Suprapubic skin (tissue), 4 donors: ENCODE measurements around the gene CELF4. TPM values are rescaled to one million over a fixed set of nuclear protein-coding genes. Genes with fewer than 3 reads are reported as not detected.

ENCODE experiments used
- DNase-seq, 2 donors: peaks; one replicate each; pipeline ENCODE4 v3.0.0-alpha.2; 2019; ENCODE audit warnings: low spot score in 2 of 2
- H3K27ac ChIP-seq: fragments of 200-600 bp; sonication (generic); one replicate; pipeline ENCODE4 v1.5.1; 2019
- H3K27me3 ChIP-seq: fragments of 200-600 bp; sonication (generic); one replicate; pipeline ENCODE4 v1.5.1; 2019
- H3K36me3 ChIP-seq: fragments of 200-600 bp; sonication (generic); one replicate; pipeline ENCODE4 v1.5.1; 2019
- H3K4me1 ChIP-seq: fragments of 200-600 bp; sonication (generic); one replicate; pipeline ENCODE4 v1.5.1; 2019
- H3K4me3 ChIP-seq: fragments of 200-600 bp; sonication (generic); one replicate; pipeline ENCODE4 v1.5.1; 2019; ENCODE audit warnings: mild to moderate bottlenecking
- H3K9me3 ChIP-seq: fragments of 200-600 bp; sonication (generic); one replicate; pipeline ENCODE4 v1.5.1; 2019
- CTCF ChIP-seq, 2 donors: fragments of 200-600 bp in 1 of 2; fragments of 450-650 bp in 1 of 2; sonication (generic) in 1 of 2; IDR thresholded peaks; one replicate each; pipeline ENCODE4 v1.5.1; 2016 to 2019; ENCODE audit warnings: antibody characterized with exemption in 2 of 2, mild to moderate bottlenecking in 1 of 2, moderate library complexity in 1 of 2
- EP300 ChIP-seq: sonication (generic); formaldehyde crosslinking; IDR thresholded peaks from one replicate; pipeline ENCODE4 v1.6.1; 2017; ENCODE audit warnings: antibody characterized with exemption
- POLR2A ChIP-seq, 2 donors: fragments of 450-650 bp; IDR thresholded peaks; one replicate each; pipeline ENCODE4 v1.6.1; 2017; ENCODE audit warnings: antibody characterized with exemption in 2 of 2, mild to moderate bottlenecking in 2 of 2, moderate library complexity in 2 of 2
- POLR2AphosphoS5 ChIP-seq, 3 donors: sonication (generic); formaldehyde crosslinking; IDR thresholded peaks; one replicate each; pipeline ENCODE4 v1.6.1; 2017; ENCODE audit warnings: antibody characterized with exemption in 3 of 3
- WGBS: methylation state at CpG from one replicate; pipeline ENCODE4 v1.1.5; 2018; 5-methylcytosine and 5-hydroxymethylcytosine counted together
- total RNA-seq, 4 donors: library from RNA; depleted of rRNA; stranded (reverse); fragments of >200 nt; gene quantifications; one replicate each; pipeline ENCODE4 v1.1.0, GENCODE V29; 2016

The CELF4 gene
- total RNA-seq, 4 donors from 2014 or later: not detected

GRCh38 chr18:37509600-37509999 is 56.0 kb downstream of the CELF4 start:
- H3K27me3 ChIP-seq: peaks cover 8% of the 10 kb centered on the region
- TF ChIP-seq POLR2AphosphoS5 (IDR thresholded peaks at IDR 0.05): no peak
- TF ChIP-seq CTCF (IDR thresholded peaks at IDR 0.05): no peak
- no peak for TF ChIP-seq POLR2A (IDR thresholded peaks at IDR 0.05)
- TF ChIP-seq EP300: no peak
- no peaks in the 10 kb centered on the region for H3K36me3 ChIP-seq
- DNase-seq: no peak
- H3K4me3 ChIP-seq: no peak overlapping the region
- no peak overlapping the region for H3K27ac ChIP-seq
- no peaks in the 10 kb centered on the region for H3K9me3 ChIP-seq
- 92% methylated on average over 1 of the region's 1 CpG for WGBS
- no peaks in the 10 kb centered on the region for H3K4me1 ChIP-seq

GRCh38 chr18:37508207-37508606 is 57.4 kb downstream of the CELF4 start:
- Histone ChIP-seq H3K4me3 (no peak overlapping the region), H3K27ac (no peak overlapping the region), H3K36me3 (no peaks in the 10 kb centered on the region), H3K9me3 (no peaks in the 10 kb centered on the region), H3K27me3 (peaks cover 9% of the 10 kb centered on the region), H3K4me1 (no peaks in the 10 kb centered on the region)
- 60% methylated on average over 3 of the region's 3 CpGs for WGBS
- no peak for DNase-seq
- no peak for TF ChIP-seq POLR2A (IDR thresholded peaks at IDR 0.05)
- no peak for TF ChIP-seq CTCF (IDR thresholded peaks at IDR 0.05)
- TF ChIP-seq POLR2AphosphoS5 (IDR thresholded peaks at IDR 0.05): no peak
- no peak for TF ChIP-seq EP300

GRCh38 chr18:37507239-37507638 is 58.4 kb downstream of the CELF4 start:
- H3K36me3 ChIP-seq: no peaks in the 10 kb centered on the region
- DNase-seq: no peak
- H3K27ac ChIP-seq: no peak overlapping the region
- TF ChIP-seq CTCF (IDR thresholded peaks at IDR 0.05) (no peak), POLR2AphosphoS5 (IDR thresholded peaks at IDR 0.05) (no peak)
- H3K4me3 ChIP-seq: no peak overlapping the region
- no peaks in the 10 kb centered on the region for H3K4me1 ChIP-seq
- H3K9me3 ChIP-seq: no peaks in the 10 kb centered on the region
- 42% methylated on average over 2 of the region's 2 CpGs for WGBS
- peaks cover 14% of the 10 kb centered on the region for H3K27me3 ChIP-seq

GRCh38 chr18:37506001-37506400 is 59.6 kb downstream of the CELF4 start:
- H3K9me3 ChIP-seq: no peaks in the 10 kb centered on the region
- H3K4me3 ChIP-seq: no peak overlapping the region
- peaks cover 13% of the 10 kb centered on the region for H3K27me3 ChIP-seq
- H3K36me3 ChIP-seq: no peaks in the 10 kb centered on the region
- H3K27ac ChIP-seq: no peak overlapping the region
- TF ChIP-seq POLR2A (IDR thresholded peaks at IDR 0.05): no peak
- no peak for TF ChIP-seq CTCF (IDR thresholded peaks at IDR 0.05)
- TF ChIP-seq POLR2AphosphoS5 (IDR thresholded peaks at IDR 0.05): no peak
- TF ChIP-seq EP300: no peak
- H3K4me1 ChIP-seq: no peaks in the 10 kb centered on the region
- 81% methylated on average over 9 of the region's 9 CpGs for WGBS
- DNase-seq: no peak

GRCh38 chr18:37505321-37505720 is 60.3 kb downstream of the CELF4 start:
- TF ChIP-seq POLR2AphosphoS5 (IDR thresholded peaks at IDR 0.05) (no peak), POLR2A (IDR thresholded peaks at IDR 0.05) (no peak), EP300 (no peak), CTCF (IDR thresholded peaks at IDR 0.05) (no peak)
- Histone ChIP-seq H3K36me3 (no peaks in the 10 kb centered on the region), H3K27me3 (peaks cover 13% of the 10 kb centered on the region), H3K27ac (no peak overlapping the region), H3K9me3 (no peaks in the 10 kb centered on the region), H3K4me3 (no peak overlapping the region), H3K4me1 (no peaks in the 10 kb centered on the region)
- no peak for DNase-seq
- 83% methylated on average over 4 of the region's 4 CpGs for WGBS
